ENCODE data around the gene SNRPA.
"Not testable (repeated sequence)": the region's sequence is repeated elsewhere in the genome, so short reads cannot be mapped to it uniquely, and the experiment has no call there.

The SNRPA gene

GRCh38 chr19:40777937-40778705, 27.1 kb downstream of the SNRPA start, which contains the start of gene RAB4B:
Gene RAB4B (plus strand): TSS chr19:40778247. CDS start chr19:40778376, 129 bp downstream.
- peak; percentile 99 for DNase-seq

DNA sequence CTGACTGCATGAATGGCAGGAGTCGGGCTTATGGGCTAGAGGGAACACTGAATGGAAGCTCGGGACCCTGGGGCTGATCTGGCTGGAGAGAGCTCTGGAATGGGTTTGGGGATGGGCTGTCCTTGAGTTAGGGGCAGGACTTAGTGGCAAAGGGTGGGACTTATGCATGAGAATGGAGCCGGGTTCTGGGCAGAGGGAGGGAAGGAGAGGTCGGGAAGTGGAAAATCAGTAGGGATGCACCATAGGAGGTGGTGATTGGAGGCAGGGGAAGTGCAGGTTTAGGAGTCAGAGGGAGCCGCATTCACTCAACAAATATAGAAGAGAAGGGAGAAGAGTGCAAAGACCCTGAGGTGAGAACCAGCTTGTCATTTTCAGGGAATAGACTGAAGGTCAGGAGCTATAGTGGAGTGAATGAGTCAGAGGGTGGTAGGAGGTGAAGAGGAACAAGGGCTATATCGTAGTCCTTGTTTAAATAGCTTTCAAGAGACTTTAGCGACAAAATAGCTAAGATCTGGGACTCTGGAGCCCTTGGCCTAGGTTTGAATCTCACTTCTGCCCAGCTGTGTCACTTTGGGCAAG, 27.8 kb downstream of the SNRPA start:
- no peak for DNase-seq

DNA sequence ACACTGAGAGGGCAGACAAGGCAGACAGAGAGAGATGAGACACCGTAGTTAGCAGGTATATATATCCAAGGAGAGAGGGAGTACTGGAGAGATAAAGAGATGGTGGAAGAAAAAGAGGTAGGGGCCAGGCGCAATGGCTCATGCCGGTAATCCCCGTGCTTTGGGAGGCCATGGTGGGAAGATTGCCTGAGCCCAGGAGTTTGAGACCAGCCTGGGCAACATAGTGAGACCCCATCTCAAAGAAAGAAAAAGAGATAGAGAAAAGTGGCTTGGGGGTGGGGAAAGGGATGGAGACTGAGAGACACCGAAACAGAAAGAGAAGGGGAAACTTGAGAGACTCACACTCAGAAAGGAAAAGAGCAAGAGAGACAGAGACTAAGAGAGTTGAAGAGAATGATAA, 29.6 kb downstream of the SNRPA start:
- no peak for DNase-seq

- DNase-seq, result no peak
Measured at GRCh38 chr19:40781140-40781539, 30.1 kb downstream of the SNRPA start.

- DNase-seq, result no peak
Measured at GRCh38 chr19:40783711-40784110, 32.7 kb downstream of the SNRPA start.

- not testable (repeated sequence) for DNase-seq
Measured at GRCh38 chr19:40784146-40784545, 33.1 kb downstream of the SNRPA start.

DNA sequence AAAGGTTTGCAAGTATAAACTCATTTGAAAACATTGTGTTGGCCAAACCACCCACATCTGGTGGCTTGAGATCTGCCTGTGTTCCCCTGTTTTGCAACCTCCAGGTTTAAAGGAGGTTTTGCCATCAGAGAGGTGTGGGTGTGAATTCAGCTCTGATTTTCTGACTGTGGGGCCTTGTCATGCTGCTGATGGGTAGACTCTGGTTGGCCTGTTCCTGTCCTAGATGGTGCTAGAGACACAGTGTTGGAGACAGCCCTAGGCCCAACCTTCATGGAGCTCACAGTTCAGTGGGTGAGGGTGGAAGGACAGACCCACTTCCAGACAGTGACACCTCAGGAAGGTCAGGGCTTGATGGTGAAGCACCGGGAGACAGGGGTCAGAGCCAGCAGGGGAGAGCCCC, 34.5 kb downstream of the SNRPA start:
- no peak for DNase-seq

GRCh38 chr19:40786060-40787037, 35.3 kb downstream of the SNRPA start:
- no peak for DNase-seq

DNA sequence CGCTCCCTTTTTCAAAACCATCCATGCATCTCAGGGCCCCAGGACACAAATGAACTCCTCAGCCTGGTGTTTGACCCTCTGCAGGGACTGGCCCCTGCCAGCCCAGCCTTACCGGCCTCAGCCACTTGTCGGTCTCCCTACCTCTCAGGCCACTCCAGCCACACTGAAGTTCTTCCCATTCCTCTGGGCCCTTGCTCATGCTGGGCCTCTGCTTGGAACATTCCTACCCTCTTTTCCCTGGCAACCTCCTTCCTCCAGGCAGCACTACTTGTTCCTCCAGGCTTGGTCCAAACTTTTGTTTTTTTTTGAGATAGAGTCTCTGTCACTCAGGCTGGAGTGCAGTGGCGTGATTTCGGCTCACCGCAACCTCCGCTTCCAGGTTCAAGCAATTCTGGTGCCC, 40.3 kb downstream of the SNRPA start:
- no peak for DNase-seq

DNA sequence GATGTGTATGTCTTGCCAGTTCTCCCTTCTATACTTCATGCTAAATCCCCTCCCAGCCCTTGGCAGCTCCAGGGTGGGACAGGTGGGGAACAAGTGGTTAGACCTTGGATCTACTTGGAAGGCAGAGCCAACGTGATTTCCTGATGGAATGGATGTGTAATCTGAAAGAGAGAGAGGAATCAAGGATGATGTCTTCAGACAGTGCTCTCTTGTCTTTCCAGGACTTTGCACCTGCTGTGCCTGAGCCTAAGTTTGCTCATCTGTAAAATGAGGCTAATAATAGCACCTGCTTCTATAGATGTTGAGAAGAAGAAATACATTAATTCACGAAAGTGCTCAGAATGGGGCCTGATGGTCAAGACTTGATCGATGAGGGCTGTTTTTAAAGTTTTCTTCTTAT, 41.0 kb downstream of the SNRPA start:
- no peak for DNase-seq

GRCh38 chr19:40797166-40797962, 46.4 kb downstream of the SNRPA start:
- no peak for DNase-seq

GRCh38 chr19:40797963-40798682, 47.1 kb downstream of the SNRPA start:
- DNase-seq, result no peak

DNA sequence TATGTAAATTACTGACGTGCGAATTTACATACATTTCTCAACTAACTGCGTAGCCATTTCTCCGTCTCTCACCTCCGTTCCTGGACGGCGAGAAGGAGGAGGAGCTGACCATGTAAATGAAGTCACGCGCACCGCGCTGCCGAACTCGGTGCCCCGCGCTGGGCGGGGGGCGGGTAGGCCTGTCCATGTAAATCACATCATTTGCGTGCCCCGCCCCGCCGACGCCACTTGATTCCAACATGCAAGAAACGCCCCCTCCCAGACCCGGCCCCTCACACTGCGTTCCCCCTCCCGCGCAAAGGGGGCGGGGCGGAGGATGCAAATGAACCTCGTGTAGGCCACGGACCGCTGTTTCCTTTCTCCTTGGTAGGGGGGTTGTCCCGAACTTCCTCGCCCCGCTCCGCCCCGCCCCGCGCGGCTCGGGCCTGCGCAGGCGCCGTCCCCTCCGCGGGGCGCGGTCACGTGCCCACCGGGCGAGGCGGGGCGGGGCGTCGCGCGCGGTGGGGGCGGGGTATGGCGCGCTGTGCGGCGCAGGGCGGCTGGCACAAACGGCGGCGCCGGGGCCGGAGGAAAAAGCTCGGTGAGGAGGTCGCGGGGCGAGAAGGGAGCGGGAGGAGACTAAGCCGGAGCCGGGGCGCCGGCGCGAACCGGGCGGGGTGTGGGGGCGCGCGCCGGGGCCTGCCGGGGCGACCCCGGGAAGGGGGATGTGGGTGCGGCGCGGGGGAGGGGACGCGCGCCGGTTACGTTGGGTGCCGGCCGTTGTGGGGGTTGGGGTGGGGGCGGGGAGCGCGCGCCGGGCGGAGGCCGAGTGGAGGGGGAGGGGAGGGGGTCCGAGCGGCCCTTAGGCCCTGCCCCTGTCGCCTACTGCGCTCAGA, 47.9 kb downstream of the SNRPA start, which contains the start of gene EGLN2:
TSS of gene EGLN2 (plus strand) at position 509 of the 875 bp plus-strand sequence. CDS start 1,382 bp downstream, outside the sequence.
- DNase-seq, result peak; percentile 100

- no peak for DNase-seq
Measured at GRCh38 chr19:40799558-40800338, 48.7 kb downstream of the SNRPA start.

- DNase-seq, result no peak
Measured at GRCh38 chr19:40800339-40800996, 49.5 kb downstream of the SNRPA start.

GRCh38 chr19:40800997-40801377, 50.0 kb downstream of the SNRPA start:
- DNase-seq, result no peak

DNA sequence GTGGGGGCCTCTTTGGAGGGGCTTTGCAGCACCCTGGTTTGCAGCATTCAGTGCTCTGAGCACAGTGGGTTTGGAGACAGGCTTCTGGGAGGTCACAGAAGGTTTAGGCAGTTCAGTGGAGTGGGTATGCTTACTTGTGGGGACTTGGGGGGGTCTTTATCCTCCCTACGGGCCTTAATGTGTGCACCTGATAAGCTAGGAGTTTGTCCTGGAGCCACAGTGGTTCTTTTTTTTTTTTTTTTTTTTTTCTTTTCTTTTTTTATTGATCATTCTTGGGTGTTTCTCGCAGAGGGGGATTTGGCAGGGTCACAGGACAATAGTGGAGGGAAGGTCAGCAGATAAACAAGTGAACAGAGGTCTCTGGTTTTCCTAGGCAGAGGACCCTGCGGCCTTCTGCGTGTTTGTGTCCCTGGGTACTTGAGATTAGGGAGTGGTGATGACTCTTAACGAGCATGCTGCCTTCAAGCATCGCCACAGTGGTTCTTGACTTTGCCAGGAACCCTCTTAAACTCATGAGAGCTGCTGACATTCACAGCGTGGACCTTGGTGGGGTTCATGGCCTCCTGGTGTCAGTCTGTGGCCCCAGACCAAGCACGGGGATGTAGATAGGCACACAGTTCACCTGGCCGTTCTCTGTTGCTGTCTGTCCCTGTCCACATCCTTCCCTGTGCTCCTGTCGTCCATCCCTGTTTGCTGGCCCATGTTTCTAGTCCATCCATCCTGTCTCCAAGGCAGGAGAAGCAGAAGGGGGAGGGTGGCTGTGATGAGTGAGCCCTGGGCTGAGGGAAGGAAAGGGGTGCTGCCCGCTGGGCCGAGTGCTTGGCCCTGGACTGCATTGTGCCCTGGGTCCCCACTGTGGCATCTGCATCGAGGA, 50.7 kb downstream of the SNRPA start:
- no peak for DNase-seq
